HEK293T (cell line): ENCODE measurements around the gene NHSL1.

Experiments used
- CTCF ChIA-PET: fragments of 350-600 bp; formaldehyde crosslinking; extraction: SDS; loops from one replicate; lab custom pipeline; 2021; ENCODE audit warnings: antibody characterized with exemption, inconsistent platforms; lab: Yijun Ruan, JAX
- POLR2A ChIA-PET: fragments of 350-600 bp; formaldehyde crosslinking; extraction: SDS; loops from one replicate; lab custom pipeline; 2020; ENCODE audit warnings: antibody characterized with exemption, inconsistent platforms; lab: Yijun Ruan, JAX
- DNase-seq: peaks from one replicate; pipeline ENCODE4 v3.0.0; 2012; ENCODE audit warnings: mixed read lengths; ENCODE audit errors: extremely low spot score
- ARNT ChIP-seq: fragments of 450-650 bp; IDR thresholded peaks from 2 replicates; pipeline ENCODE4 v1.6.1; 2017; ENCODE audit warnings: mild to moderate bottlenecking
- BHLHE40 ChIP-seq: fragments of 450-650 bp; IDR thresholded peaks from 2 replicates; pipeline ENCODE4 v1.6.1; 2016; ENCODE audit warnings: mild to moderate bottlenecking, moderate library complexity, borderline replicate concordance
- CTBP1 ChIP-seq: fragments of 450-650 bp; IDR thresholded peaks from 2 replicates; pipeline ENCODE4 v1.6.1; 2016; ENCODE audit warnings: borderline replicate concordance
- ELF4 ChIP-seq: fragments of 450-650 bp; IDR thresholded peaks from 2 replicates; pipeline ENCODE4 v1.6.1; 2017; ENCODE audit warnings: antibody characterized with exemption
- FOXA1 ChIP-seq: fragments of 450-650 bp; IDR thresholded peaks from 2 replicates; pipeline ENCODE4 v1.6.1; 2016; ENCODE audit warnings: mild to moderate bottlenecking
- FOXK2 ChIP-seq: fragments of 450-650 bp; IDR thresholded peaks from 2 replicates; pipeline ENCODE4 v1.6.1; 2016; ENCODE audit warnings: mild to moderate bottlenecking
- FOXM1 ChIP-seq: fragments of 450-650 bp; IDR thresholded peaks from 2 replicates; pipeline ENCODE4 v1.6.1; 2017; ENCODE audit warnings: mild to moderate bottlenecking, borderline replicate concordance
- HDGF ChIP-seq: fragments of 450-650 bp; IDR thresholded peaks from 2 replicates; pipeline ENCODE4 v1.6.1; 2017; ENCODE audit warnings: antibody characterized with exemption, borderline replicate concordance
- L3MBTL2 ChIP-seq: fragments of 450-650 bp; conservative IDR thresholded peaks from 2 replicates; pipeline ENCODE4 v1.6.1; 2016; ENCODE audit warnings: mild to moderate bottlenecking
- LEF1 ChIP-seq: fragments of 450-650 bp; IDR thresholded peaks from 2 replicates; pipeline ENCODE4 v1.6.1; 2017; ENCODE audit warnings: mild to moderate bottlenecking, borderline replicate concordance
- NFRKB ChIP-seq: fragments of 450-650 bp; IDR thresholded peaks from 2 replicates; pipeline ENCODE4 v1.6.1; 2016; ENCODE audit warnings: mild to moderate bottlenecking, moderate library complexity
- SP1 ChIP-seq: fragments of 450-650 bp; IDR thresholded peaks from 2 replicates; pipeline ENCODE4 v1.6.1; 2017
- SUZ12 ChIP-seq: fragments of 450-650 bp; IDR thresholded peaks from 2 replicates; pipeline ENCODE4 v1.6.1; 2016; ENCODE audit warnings: mild to moderate bottlenecking
- TARDBP ChIP-seq: fragments of 450-650 bp; IDR thresholded peaks from 2 replicates; pipeline ENCODE4 v1.6.1; 2016
- ZNF384 ChIP-seq: fragments of 450-650 bp; IDR thresholded peaks from 2 replicates; pipeline ENCODE4 v1.6.1; 2016
- TF ChIP-seq, protein P1 (sequence below): fragments of 450-650 bp; IDR thresholded peaks from 2 replicates; pipeline ENCODE4 v1.6.1; 2016

NHSL1 gene

DNA sequence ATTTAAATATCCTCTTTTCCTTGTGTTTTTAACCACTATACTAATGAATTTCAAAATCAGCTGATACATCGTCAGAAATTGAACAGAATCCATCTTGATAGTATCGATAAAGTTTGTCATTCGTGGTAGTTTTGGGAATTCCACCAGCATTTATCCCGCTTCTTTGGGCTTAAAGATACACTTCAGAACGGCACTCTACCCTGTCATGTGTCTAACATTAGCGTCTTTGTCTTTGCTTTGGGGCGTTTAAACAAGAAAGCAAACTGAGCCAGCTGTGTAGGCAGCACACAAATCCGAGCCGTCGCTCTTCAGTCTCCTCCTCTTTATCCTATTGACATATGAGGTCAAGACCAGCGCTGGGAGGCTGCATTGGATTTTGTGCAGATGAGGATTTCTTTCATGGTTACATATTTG is 27.5 kb upstream of the NHSL1 start:
- no peak for DNase-seq
- ChIA-PET CTCF (interaction anchor here (0.7 kb wide), 1 partner anchor 35 kb away, joined by 3 read pairs; no protein-coding TSS in a partner anchor), POLR2A (no interaction called here)
- TF ChIP-seq CTBP1 (no peak), TARDBP (no peak), L3MBTL2 (no peak), ARNT (no peak)

DNA sequence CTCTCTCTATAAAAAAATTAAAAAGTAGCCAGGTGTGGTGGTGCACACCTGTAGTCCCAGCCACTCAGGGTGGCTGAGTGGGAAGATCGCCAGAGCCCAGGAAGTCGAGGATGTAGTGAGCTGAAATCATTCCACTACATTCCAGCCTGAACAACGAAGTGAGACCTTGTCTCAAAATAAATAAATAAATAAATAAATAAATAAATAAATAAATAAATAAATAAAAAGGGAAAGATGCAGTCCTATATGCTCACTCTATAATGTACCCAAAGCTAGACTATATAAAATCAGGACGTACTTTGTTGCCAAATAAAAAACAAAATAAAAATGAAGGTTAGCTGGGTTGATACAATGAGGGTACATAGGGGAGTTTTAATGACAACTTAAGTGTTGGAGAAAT is 26.1 kb upstream of the NHSL1 start:
- no peak for DNase-seq
- ChIA-PET CTCF (no interaction called here), POLR2A (no interaction called here)
- TF ChIP-seq FOXM1 (no peak), ELF4 (no peak), ZNF384 (no peak), HDGF (no peak), L3MBTL2 (no peak), SP1 (no peak), CTBP1 (no peak), BHLHE40 (no peak), LEF1 (no peak), SUZ12 (no peak), ARNT (no peak)
- TF ChIP-seq, protein P1, sequence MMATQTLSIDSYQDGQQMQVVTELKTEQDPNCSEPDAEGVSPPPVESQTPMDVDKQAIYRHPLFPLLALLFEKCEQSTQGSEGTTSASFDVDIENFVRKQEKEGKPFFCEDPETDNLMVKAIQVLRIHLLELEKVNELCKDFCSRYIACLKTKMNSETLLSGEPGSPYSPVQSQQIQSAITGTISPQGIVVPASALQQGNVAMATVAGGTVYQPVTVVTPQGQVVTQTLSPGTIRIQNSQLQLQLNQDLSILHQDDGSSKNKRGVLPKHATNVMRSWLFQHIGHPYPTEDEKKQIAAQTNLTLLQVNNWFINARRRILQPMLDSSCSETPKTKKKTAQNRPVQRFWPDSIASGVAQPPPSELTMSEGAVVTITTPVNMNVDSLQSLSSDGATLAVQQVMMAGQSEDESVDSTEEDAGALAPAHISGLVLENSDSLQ: no peak

DNA sequence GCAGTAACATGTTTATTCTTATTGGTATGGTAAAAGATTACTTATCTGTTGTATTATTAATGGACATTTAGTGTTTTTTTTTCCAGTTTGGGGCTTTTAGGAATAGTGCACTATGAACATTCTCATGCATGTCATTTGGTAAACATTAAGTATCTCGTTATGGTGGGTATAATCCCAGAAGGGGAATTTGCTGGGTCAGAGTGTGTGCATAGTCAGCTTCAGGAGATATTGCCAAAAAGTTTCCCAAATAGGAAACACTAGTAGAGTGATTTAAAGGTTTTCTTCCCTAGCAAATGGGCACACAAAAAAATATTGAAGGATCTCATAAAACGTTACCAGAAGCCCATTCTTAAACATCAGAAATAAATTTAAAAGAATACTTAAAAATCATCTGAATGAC is 25.2 kb upstream of the NHSL1 start:
- DNase-seq: no peak
- POLR2A ChIA-PET: no interaction called here
- TF ChIP-seq LEF1 (no peak), BHLHE40 (no peak), HDGF (no peak), ELF4 (no peak), ZNF384 (no peak), SUZ12 (no peak), ARNT (no peak), TARDBP (no peak), FOXM1 (no peak), NFRKB (no peak), CTBP1 (no peak), FOXA1 (no peak), FOXK2 (no peak)
- TF ChIP-seq, protein P1: no peak
- CTCF ChIA-PET: interaction anchor here (2.0 kb wide), 1 partner anchor 15 kb away, joined by 8 read pairs; no protein-coding TSS in a partner anchor

DNA sequence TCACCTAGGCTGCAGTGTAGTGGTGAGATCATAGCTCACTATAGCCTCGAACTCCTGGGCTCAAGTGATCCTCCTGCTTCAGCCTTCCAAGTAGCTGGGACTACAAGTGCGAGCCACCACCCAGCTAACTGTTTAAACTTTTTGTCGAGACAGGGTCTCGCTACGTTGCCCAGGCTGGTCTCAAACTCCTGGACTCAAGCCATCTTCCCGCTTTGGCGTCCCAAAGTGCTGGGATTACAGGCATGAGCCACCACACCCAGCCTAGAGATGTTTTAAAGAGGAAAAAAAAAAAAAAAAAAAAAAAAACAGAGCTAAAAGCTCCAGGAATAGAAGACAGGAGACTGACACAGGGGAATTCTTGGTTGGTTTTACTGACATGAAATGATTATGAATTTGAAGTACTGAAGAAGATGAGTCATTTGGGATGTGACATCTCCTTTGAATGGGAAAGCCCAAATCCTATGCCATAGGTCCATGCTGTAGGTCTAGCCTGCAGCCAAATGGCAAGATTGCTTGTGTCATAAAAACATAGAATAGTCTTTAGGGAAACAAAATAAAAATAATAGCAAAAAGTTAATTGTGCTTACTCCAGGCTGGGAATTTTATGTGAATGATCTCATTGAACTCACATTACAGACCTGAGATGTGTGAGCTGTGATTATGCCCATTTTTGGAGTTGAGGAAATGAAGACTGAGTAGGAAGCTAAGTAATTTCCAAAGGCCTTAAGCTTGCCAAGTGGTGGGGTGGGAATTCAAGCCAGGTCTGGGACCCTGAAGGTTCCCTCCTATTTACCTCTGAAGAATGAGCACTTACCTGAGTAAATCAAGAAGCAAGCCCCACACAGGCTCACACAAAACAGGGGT is 24.3 kb upstream of the NHSL1 start:
- POLR2A ChIA-PET: no interaction called here
- no peak for DNase-seq
- CTCF ChIA-PET: interaction anchor here (2.0 kb wide), 1 partner anchor 14 kb away, joined by 8 read pairs; no protein-coding TSS in a partner anchor
- peak; percentile 52; the same call in 1 of the 2 replicates for TF ChIP-seq ZNF384
- TF ChIP-seq FOXA1: no peak
- TF ChIP-seq FOXK2: no peak
- no peak for TF ChIP-seq CTBP1
- TF ChIP-seq NFRKB: no peak
- TF ChIP-seq ELF4: no peak
- no peak for TF ChIP-seq L3MBTL2
- no peak for TF ChIP-seq ARNT

DNA sequence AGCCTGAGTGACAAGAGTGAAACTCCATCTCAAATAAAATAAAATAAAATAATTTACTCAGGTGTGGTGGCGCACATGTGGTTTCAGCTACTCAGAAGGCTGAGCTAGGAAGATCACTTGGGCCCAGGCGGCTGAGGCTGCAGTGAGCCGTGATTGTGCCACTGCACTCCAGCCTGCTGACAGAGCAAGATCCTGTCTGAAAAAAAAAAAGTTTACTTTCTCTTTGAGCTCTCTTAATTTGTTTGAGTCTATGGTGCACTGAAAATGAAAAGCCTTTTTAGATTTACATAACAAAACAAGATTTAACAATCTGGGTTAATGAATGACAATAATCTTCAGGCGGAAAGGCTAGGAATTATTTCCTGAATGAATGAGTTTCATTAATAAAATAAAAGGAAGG is 23.3 kb upstream of the NHSL1 start:
- ChIA-PET CTCF (interaction anchor here (2.0 kb wide), 1 partner anchor 13 kb away, joined by 8 read pairs; no protein-coding TSS in a partner anchor), POLR2A (no interaction called here)
- TF ChIP-seq BHLHE40 (no peak), ARNT (no peak), ELF4 (no peak)
- DNase-seq: no peak

DNA sequence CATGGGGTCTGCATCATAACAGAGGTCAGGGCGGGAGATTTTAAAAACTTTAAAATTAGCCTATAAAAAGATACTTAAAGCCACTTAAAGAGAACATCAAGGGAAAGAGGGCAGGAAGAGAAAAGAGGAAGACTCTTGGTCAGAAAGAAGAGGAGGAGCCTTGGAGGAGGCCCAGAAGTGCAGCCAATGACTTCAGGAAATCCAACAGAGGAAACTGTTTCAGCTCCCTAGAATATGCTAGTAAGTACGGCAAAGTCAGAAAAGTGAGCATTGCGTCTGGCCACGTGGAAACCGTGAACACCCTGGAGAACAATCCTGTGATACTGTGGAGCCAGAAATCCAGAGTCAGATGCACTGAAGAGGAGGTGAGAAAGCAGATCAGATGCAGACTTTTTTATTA is 22.5 kb upstream of the NHSL1 start:
- TF ChIP-seq ZNF384: no peak
- no peak for TF ChIP-seq NFRKB
- no peak for TF ChIP-seq BHLHE40
- no peak for TF ChIP-seq SUZ12
- no peak for TF ChIP-seq FOXA1
- TF ChIP-seq, protein P1: no peak
- TF ChIP-seq ELF4: no peak
- TF ChIP-seq CTBP1: no peak
- TF ChIP-seq TARDBP: no peak
- no peak for TF ChIP-seq FOXM1
- TF ChIP-seq ARNT: no peak
- TF ChIP-seq L3MBTL2: no peak
- no peak for TF ChIP-seq SP1
- TF ChIP-seq HDGF: no peak
- no peak for DNase-seq
- ChIA-PET POLR2A (no interaction called here), CTCF (no interaction called here)
